ENCODE data around the gene NEK6.

NEK6 gene

GRCh38 chr9:124394596-124394995, 136.8 kb downstream of the NEK6 start:
- H3K27ac ChIP-seq (ENCODE audit: low read depth, low read length) = no peak overlapping the region
- no peaks in the 10 kb centered on the region for H3K9me3 ChIP-seq (ENCODE audit: control insufficient read depth, insufficient read depth, low read length)
- H3K4me2 ChIP-seq (ENCODE audit: low read length) = no peak overlapping the region
- no peaks in the 10 kb centered on the region for H3F3A ChIP-seq (ENCODE audit: control insufficient read depth, insufficient read depth)
- H3K27me3 ChIP-seq (ENCODE audit: control insufficient read depth, low read length) = no peaks in the 10 kb centered on the region
- H3K4me1 ChIP-seq (ENCODE audit: control insufficient read depth, low read length) = no peaks in the 10 kb centered on the region
- no peak for TF ChIP-seq EZH2phosphoT487 (IDR thresholded peaks at IDR 0.05; ENCODE audit: borderline replicate concordance, low read length)
- TF ChIP-seq CTCF (IDR thresholded peaks at IDR 0.05; ENCODE audit: low read depth, low read length, poor library complexity, severe bottlenecking) = no peak
- no peaks in the 10 kb centered on the region for H3K9me2 ChIP-seq (replicated peaks; ENCODE audit: control insufficient read depth, low read length)
- peaks cover 40% of the 10 kb centered on the region for H3K36me3 ChIP-seq (ENCODE audit: control insufficient read depth, low read length)
- peaks cover 8% of the 10 kb centered on the region; the same call in 1 of the 2 replicates for H4K20me1 ChIP-seq (ENCODE audit: control insufficient read depth, insufficient read depth, low read depth, low read length)
- no peak overlapping the region for H3K4me3 ChIP-seq (ENCODE audit: low read length)
- H3K79me2 ChIP-seq (ENCODE audit: control insufficient read depth, low read length) = peaks cover 93% of the 10 kb centered on the region

DNA sequence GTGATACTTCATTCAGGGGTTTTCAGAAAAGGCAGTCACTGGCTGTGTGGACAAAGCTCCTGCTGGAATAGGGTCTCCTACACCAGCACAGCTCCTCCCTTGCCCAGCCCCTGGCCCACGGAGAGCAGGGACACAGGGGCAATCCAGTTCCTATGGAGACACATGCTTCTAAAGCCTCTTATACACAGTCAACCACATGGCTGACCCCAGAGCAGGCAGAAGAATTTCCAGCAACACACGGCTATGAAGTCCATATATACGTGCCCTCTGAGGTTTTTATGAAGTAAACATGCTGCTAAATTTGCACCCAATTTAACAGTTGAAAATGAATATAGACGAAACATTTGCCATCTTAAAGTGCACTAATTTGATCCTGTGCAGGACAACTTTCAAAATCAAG, 138.1 kb downstream of the NEK6 start:
- H3K9me2 ChIP-seq (replicated peaks; ENCODE audit: control insufficient read depth, low read length) = no peaks in the 10 kb centered on the region
- H3K27me3 ChIP-seq (ENCODE audit: control insufficient read depth, low read length) = no peaks in the 10 kb centered on the region
- no peaks in the 10 kb centered on the region for H3K4me1 ChIP-seq (ENCODE audit: control insufficient read depth, low read length)
- no peaks in the 10 kb centered on the region for H3F3A ChIP-seq (ENCODE audit: control insufficient read depth, insufficient read depth)
- H3K36me3 ChIP-seq (ENCODE audit: control insufficient read depth, low read length) = peaks cover 49% of the 10 kb centered on the region
- H4K20me1 ChIP-seq (ENCODE audit: control insufficient read depth, insufficient read depth, low read depth, low read length) = peaks cover 10% of the 10 kb centered on the region; the same call in 1 of the 2 replicates
- H3K27ac ChIP-seq (ENCODE audit: low read depth, low read length) = no peak overlapping the region
- H3K9me3 ChIP-seq (ENCODE audit: control insufficient read depth, insufficient read depth, low read length) = no peaks in the 10 kb centered on the region
- H3K79me2 ChIP-seq (ENCODE audit: control insufficient read depth, low read length) = peaks cover 92% of the 10 kb centered on the region
- H3K4me3 ChIP-seq (ENCODE audit: low read length) = no peak overlapping the region
- no peak for TF ChIP-seq EZH2phosphoT487 (IDR thresholded peaks at IDR 0.05; ENCODE audit: borderline replicate concordance, low read length)
- no peak for TF ChIP-seq CTCF (IDR thresholded peaks at IDR 0.05; ENCODE audit: low read depth, low read length, poor library complexity, severe bottlenecking)
- no peak overlapping the region for H3K4me2 ChIP-seq (ENCODE audit: low read length)

- no peak overlapping the region for H3K4me3 ChIP-seq (ENCODE audit: low read length)
- H3K9me3 ChIP-seq (ENCODE audit: control insufficient read depth, insufficient read depth, low read length) = no peaks in the 10 kb centered on the region
- H3K9me2 ChIP-seq (replicated peaks; ENCODE audit: control insufficient read depth, low read length) = no peaks in the 10 kb centered on the region
- peaks cover 78% of the 10 kb centered on the region for H3K79me2 ChIP-seq (ENCODE audit: control insufficient read depth, low read length)
- H3K4me1 ChIP-seq (ENCODE audit: control insufficient read depth, low read length) = no peaks in the 10 kb centered on the region
- H3F3A ChIP-seq (ENCODE audit: control insufficient read depth, insufficient read depth) = no peaks in the 10 kb centered on the region
- no peak overlapping the region for H3K4me2 ChIP-seq (ENCODE audit: low read length)
- no peaks in the 10 kb centered on the region for H3K27me3 ChIP-seq (ENCODE audit: control insufficient read depth, low read length)
- H4K20me1 ChIP-seq (ENCODE audit: control insufficient read depth, insufficient read depth, low read depth, low read length) = peaks cover 8% of the 10 kb centered on the region; the same call in 1 of the 2 replicates
- no peak for TF ChIP-seq EZH2phosphoT487 (IDR thresholded peaks at IDR 0.05; ENCODE audit: borderline replicate concordance, low read length)
- no peak for TF ChIP-seq CTCF (IDR thresholded peaks at IDR 0.05; ENCODE audit: low read depth, low read length, poor library complexity, severe bottlenecking)
- peaks cover 64% of the 10 kb centered on the region for H3K36me3 ChIP-seq (ENCODE audit: control insufficient read depth, low read length)
- H3K27ac ChIP-seq (ENCODE audit: low read depth, low read length) = no peak overlapping the region
These were observed 140.6 kb downstream of the NEK6 start for GRCh38 chr9:124398191-124398935.
